ENCODE results near the gene TARP.
"Not testable (repeated sequence)": the region's sequence is repeated elsewhere in the genome, so short reads cannot be mapped to it uniquely, and the experiment has no call there.

Gene TARP

DNA sequence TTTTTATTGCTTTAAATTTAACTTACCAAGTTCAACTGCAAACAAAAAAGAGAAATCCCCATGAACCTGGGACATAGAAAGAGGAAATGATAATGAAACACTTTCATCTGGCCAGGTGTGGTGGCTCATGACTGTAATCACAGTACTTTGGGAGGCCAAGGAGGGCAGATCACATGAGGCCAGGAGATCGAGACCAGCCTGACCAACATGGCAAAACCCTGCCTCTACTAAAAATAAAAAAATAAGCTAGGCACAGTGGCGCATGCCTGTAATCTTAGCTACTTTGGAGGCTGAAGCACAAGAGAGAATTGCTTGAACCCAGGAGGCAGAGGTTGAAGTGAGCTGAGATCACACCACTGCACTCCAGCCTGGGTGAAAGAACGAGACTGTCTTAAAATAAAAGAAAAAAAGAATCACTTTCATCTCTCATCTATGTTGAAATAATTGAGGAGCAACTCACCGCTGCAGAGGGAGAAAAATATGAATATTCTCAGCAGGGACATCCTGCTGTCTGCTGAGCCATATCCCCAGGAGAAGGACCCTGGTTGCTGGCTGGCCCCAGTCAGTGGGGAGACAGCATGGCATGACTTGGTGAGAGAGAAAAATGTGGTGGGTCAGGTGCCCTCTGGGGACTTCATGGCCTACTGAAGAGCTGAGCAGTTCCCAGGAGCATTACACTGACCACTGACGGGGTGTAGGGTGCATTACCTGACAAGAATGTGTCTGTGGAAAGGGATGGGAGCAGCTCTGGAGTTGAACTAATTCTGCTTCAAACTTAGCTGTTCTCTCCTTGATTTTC lies 22.8 kb upstream of the TARP start:
- DNase-seq = no peak

DNA sequence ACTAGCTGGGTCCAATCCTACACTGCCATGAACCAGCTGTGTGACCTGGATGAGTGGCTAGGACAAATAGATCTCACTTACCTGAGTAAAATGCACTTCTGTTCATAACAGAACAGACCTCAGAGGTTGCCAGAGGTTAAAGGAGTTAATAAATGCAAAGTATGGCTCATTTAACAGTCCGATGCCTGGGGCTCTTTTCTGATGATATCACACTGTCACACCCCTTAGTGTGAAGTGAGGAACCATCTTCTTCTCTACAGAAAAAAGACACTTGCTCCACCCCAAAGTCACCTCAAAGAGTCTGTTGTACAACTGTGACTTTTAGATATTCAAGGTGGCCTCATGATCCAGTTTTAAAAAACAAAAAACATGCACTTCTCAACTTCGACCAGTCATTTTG lies 21.5 kb upstream of the TARP start:
- no peak for DNase-seq

DNA sequence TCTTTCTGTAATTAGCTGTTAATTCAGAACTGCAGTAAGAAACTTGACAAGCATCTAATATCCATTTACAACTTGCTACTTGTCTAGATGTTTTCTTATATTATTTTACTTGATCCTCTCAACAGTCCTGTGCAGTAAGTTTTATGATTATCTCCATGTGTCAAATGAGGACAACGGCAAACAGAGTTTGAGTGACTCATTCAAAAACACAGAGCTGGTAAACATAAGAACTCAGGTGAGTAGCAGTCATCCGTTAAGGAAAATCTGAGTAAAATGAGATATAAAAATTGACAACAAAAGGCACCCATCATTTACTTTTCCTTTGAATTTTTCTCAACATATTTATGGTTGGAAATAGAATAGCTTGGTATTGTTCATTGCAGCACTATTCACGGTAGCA lies 19.0 kb upstream of the TARP start:
- DNase-seq = no peak

DNA sequence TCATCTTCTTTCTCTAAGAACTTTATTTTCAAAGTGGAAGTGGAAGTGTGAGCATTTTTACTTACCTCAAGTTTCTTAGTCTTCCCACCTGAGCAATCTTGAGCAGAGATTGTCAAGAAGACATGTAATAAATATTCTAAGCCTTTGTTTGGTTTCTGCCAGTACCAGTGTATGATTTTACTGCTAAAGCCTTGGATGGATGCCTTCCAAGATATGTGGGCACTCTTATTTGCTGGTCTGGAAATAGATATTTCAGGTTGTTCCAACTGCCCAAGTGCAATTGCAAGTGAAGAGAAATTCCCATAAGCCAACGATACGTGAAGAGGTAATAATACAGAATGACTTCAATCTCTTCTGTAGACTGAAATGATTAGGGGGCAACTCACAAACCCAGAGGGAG lies 18.2 kb upstream of the TARP start:
- no peak for DNase-seq

DNA sequence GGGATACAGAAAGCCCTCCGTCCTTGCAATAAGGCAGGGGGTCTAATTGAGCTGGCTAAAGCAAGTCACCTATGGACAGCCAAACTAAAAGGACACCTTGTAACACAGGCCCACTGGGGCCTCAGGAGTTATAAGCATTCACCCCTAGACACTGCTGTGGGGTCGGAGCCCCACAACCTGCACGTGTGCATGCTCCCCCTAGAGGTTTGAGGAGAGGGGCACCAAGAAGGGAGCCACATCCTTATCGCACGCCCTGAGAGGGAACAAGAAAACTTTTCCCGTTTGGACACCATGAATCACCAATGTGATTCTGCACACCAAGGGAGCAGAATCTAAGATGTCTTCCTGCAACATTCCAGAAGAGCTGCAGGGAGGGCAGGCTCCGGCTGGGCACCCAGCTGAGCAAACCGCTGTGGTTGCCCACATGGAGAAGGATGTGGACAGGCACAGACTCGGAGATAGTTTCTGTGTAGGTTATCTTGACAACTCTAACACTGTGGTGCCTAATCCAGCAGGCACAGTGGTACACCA lies 17.7 kb upstream of the TARP start:
- no peak for DNase-seq

DNA sequence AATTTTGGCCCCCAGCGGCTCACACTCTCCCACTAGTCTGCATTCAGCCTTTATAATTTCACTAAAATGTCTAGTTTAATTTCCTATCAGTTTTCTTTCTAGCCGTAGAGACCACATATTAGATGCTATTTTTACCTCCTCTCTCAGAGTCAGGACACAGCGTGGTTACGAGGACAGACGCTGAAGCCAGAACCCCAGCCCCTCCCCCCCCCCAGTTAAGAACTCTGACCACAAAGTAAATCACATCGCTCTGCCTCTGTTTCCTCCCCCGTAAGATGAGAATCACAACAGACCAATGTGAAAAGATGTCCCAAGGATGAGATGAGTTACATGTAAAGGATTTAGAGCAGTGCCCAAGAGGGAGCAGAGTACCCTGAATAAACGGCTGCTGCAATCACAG lies 11.1 kb upstream of the TARP start:
- DNase-seq = no peak

DNA sequence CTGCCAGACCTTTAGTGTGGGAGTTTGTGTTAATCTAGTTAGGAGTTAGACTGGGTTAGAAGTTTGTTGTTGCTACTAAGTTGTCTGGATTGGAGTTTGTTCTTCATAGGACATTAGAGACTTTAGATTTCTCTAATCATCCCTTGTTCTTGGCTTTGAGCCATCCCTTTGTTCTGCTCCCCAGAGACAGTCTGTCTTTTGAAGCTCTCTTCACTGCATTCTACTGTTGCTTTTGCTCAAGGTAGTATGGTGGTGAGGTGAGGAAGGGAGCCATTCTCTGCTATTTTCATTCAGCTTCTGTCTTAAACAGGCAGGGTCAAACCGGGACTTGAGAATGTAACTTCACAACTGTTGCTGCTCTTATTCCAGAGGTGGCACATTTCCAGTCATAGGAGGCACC lies 10.4 kb upstream of the TARP start:
- DNase-seq = no peak

DNA sequence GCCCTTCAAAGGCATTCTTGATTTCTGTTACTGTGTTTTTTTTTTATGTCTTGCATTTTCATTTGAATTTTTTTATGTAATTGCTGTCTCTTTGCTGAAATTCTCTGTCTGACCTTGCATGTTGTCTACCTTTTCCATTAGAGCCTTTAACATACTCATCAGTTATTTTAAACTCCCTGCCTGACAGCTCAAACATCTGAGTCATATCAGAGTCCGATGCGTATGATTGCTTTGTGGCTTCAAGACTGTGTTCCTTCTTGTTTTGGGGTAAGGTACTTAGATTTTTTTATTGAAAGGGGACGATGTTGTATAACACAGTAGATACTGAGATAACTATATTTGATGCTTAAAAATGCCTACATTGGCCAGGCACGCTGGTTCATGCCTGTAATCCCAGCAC lies 9.7 kb upstream of the TARP start:
- no peak for DNase-seq

DNA sequence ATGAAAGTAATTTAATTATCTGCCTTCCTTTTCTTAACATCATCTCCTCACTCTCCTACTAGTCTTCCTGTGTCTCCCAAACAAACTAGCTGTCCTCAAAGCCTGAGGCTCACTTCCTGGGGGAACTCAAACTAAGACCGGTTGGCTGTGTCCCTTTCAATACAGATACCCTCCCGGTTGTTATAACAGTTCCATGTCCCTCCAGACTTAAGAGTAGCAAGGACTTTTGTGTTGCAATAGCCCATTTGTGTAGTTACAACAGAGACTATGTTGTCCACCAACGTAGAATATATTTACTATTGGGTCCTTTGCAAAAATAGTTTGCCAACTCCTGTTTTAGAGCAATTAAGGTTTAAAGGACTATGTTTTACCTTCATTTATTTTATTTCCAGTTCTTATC lies 8.6 kb upstream of the TARP start:
- no peak for DNase-seq

DNA sequence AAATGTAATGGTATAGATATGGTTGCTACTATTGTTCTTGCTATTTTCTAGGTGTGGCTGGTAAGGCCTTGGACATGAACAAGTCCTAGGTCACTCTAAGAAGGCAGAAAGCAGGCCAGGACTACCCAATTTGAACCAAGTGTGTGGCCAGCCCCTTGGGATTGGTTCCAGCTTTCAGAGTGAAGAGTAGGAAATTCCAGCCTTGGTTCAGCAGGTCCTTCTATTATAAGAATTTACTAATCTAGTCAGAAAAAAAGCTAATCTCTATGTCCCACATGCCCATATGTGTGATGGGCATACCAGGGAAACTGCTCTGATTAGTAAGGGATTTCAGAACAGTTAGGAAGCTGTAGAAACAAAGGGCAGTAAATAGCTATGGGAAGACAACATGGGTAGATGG lies 7.8 kb upstream of the TARP start:
- DNase-seq = no peak

DNA sequence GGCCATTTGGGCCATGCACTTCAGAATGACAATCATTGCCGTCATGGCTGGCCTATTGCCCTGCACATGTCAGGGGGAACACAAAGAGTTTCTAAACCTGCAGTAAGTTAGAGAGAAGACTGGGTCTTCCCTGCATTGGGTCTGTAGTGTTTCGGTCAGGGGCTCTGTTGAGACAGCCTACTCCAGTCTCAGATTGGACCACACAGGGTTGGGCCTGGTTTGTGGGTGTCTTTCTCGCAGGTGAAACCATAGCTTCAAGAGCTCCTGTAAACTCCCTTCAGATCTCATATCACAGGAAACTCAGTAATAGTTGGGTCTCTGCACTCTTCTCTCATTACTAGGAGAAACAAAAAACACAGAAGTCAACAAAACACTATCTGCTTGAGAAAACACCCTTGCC lies 7.3 kb upstream of the TARP start:
- DNase-seq = no peak

DNA sequence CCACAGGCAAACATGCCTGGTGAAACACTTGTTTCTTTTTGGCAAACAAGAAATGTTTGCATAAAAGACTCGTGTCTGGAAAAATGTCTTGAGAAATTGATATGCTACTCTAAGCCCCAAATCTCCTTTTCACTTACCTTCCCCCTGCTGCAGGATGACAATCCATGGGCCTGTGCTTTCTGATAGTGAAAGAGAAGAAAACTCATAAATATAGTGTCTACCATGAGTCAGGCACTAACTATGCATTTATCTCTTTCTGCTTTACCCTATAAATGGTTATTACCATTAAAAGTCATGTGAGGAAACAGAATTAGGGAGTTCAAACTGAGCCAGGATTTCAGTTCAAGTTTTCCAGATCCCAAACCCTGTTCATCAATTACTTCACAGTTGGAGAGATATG lies 6.6 kb upstream of the TARP start:
- no peak for DNase-seq

DNA sequence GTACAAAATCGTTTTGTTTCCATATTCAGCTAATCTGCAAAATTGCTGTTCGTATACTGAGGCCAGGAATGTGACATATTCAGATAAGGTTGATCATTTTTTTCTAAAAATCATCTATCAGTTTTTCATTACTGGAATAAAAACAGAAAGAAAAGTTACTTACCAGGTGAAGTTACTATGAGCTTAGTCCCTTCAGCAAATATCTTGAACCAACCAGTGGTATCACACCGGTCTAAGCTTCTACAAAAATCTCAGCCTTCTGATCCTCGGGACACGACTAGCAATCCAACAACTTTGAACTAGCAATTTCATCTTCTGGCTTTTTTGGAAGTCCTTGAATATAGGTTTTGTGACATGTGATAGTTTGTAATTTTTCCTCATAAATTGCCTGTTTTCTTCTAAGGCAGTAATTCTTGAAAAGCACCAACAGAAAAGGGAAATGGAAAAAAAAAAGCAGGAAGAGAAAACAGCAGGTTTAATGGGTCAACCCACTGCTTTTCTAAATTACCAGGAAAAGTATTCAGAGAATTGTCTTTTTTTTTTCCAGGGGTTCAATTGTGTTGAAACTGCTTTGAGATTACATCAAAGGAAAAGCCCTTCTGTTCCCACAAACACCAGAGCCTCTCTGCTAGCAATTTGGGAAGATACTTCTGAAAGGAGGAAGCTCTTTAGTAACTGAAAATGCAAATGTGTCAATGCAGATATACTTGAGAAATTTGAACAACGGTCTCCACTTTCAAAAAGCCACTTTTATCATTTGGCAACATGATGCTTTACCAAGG lies 2.9 kb upstream of the TARP start:
- no peak for DNase-seq

DNA sequence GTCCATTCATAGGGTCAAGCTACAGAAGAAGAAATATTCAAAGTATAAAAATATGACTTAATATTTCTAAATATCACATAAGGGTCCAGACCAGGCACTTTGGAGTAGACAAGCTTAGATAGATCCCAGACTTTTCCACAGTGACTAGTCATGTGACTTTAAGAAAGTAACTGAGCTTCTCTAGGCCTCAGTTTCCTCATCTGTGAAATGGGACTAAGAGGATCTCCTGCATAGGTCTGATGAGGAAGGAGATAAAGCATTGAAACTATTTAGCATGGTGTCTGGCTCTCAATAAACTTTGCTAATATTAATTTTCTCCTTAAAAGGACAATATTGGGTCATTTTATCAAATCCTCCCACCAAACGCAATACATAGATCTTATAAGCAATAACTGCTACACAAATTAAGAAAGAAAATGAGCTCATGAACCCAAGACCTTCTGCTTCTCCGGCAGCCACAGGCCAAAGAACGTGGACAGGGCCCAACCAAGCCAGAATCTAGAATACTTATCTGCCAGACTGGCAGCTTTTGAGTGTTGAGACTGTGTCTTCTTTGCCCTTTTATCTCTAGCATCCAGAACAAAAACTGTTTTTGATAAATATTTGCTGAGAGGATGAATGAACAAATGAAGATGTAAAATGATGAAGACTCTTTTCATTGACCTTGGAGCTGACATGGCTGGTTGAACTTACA lies 1.6 kb upstream of the TARP start:
- no peak for DNase-seq

DNA sequence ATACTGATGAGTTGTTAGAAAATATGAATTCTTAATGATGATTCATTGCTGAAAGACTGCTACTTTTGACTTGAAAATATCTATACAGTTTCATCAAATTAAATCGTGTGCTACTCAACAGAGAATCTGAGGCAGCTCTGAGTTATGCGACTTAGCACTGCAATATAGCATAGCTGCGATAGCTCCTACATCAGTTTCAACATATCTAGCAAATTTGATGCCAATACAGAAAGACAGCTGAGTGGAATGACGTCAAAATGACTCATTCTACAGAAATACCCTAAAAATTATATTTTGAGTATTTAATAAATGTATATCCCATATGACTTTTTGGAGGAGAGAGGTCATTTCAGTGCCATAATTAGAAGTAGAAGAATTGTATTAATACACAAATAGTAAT lies 1.1 kb upstream of the TARP start:
- DNase-seq = peak; percentile 1

DNA sequence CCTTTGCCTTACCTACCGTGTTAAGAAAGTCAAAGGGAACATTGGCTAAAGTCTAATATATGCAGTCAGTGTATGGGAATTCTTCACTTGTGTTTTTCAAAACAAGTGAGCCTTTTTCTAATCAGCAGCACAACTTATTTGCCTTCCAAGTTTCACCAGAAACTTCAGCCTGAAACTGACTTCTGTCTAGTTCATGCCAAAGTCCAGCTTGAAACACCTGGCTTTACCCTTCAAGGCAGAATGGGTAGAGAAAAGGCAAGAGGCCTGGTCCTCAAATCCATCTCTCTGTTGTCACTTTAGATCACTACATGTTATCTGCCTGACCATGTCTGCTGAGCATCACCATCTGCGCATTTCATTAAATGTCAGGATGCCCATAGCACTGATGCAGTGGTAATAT lies 3.0 kb downstream of the TARP start:
- DNase-seq = not testable (repeated sequence)

DNA sequence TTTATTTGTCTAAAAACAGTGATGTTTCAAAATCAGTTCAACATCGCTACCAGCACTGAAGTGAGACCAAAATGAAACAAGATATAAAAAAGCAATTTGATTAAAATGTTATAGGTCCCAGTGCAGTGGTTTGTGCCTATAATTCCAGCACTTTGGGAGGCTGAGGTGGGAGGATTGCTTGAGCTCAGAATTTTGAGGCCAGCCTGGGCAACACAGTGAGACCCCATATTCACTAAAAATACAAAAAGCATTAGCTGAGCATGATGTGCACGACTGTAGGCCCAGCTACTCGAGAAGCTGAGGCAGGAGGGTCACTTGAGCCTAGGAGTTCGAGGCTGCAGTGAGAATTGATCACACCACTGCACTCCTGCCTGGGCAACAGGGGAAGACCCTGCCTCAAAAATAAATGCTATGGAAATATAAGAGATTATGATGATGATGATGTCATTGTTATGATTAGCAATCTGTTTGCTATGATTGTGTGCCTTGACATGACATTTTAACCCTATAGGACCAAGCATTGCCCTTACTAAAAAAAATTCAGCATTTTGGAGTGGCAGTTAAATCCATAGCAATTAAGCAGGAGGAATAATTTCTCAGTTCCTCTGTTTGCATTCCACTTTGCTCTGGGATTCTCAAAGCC lies 3.6 kb downstream of the TARP start:
- not testable (repeated sequence) for DNase-seq

DNA sequence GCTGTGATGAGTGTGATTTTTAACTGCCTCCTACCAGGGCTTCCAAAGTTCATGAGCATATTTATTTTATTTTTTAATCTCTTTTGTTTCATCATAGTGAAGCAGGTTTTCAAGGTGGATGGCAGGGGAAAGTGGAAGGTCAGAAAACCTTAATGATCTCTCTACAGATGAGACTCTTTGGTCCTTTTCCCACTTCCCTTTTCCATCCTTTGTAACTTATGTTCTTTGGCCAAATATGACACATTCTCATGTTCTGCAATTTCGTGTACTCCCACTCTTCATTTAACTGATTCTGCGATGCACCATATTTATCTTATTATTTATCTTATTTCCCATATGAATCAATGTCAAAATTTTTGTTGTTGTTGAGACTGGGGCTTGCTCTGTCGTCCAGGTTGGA lies 7.5 kb downstream of the TARP start:
- DNase-seq = not testable (repeated sequence)

DNA sequence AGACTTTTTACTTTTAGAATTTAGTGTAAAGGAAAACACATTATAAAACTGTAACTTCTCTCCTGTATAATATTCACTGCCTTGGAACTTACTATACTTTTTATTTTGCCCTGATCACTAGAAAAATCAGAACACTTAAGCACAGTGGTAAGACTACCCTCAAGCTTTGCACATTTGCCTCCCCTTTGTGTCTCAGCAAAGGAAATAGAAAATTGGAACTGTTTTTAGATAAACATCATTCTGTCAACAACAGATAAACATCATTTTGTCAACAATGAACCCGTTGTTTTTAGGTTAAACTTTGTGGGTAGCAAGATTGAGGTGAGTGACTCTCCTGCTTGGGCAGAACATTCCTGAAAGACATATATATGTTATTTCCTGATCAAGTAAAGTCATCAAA lies 8.8 kb downstream of the TARP start:
- DNase-seq = not testable (repeated sequence)

DNA sequence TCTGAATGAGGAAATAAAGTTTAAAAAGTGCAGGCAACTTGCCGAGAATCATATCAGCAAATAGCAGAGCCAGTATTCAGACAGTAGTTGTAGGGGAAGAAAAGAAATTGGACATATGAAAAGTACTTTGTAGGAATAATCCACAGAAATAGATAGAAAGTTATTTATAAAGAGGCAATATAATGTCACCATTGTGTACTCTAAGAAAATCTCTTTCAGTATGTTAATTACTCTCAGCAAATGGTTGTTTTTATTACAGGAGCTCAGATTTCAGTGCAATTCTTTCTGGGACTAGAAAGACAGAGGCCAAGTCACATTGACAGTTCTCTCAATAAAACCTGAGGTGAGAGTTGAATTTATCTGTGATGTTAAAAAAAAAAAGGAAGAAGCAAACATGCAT lies 10.2 kb downstream of the TARP start:
- DNase-seq = not testable (repeated sequence)

DNA sequence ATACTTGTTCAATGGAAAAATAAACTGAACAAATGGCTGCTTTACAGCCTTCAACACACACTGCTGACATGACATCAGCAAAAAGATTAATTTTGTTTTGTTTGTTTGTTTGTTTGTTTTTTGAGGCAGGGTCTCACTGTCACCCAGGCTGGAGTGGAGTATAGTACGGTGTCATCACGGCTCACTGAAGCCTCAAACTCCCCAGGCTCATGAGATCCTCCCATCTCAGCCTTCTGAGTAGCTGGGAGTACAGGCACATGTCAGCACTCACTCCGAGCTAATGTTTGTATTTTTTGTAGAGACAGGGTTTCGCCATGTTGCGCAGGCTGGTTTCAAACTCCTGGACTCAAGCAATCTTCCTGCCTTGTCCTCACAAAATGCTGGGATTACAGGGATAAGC lies 10.9 kb downstream of the TARP start:
- DNase-seq = no peak

DNA sequence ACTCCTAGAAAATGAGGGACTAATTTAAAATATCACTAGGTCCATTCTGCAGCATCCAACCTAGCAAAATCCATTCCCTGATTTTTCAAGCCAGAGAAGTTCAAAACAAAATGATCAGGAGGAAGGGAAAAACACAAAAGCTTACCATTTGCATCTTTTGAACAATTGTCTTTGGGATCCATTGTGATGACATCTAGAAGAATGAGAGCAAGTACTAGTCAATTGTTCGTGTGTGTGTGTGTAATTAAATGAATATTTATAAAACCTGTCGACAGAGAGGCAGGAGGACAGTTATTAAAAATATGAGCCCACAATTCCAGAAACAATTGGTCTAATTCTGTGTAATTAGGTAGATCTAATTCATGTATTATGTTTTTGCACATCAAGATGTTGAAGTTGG lies 11.4 kb downstream of the TARP start:
- DNase-seq = not testable (repeated sequence)

DNA sequence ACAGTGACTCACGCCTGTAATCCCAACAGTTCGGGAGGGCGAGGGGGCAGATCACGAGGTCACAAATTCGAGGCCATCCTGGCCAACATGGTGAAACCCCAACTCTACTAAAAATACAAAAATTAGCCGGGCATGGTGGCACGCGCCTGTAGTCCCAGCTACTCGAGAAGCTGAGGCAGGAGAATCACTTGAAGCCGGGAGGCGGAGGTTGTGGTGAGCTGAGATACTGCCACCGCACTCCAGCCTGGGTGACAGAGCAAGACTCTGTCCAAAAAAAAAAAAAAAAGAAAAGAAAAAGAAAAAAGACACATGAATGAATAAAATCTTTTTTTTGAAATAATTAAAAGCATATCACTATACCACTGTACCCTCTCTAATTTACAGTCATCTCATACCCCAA lies 11.8 kb downstream of the TARP start:
- DNase-seq = not testable (repeated sequence)
